ENCODE results near the gene S100Z. TPM values are rescaled to one million over a fixed set of nuclear protein-coding genes. Genes with fewer than 3 reads are reported as not detected.

S100Z gene
- 1.2 TPM for total RNA-seq
- long read RNA-seq, partial matches to known transcripts = 0 of 1 reads
- long read RNA-seq, other reads (novel, unspliced or antisense) = 1 of 1 reads

- TF ChIP-seq, protein P1, sequence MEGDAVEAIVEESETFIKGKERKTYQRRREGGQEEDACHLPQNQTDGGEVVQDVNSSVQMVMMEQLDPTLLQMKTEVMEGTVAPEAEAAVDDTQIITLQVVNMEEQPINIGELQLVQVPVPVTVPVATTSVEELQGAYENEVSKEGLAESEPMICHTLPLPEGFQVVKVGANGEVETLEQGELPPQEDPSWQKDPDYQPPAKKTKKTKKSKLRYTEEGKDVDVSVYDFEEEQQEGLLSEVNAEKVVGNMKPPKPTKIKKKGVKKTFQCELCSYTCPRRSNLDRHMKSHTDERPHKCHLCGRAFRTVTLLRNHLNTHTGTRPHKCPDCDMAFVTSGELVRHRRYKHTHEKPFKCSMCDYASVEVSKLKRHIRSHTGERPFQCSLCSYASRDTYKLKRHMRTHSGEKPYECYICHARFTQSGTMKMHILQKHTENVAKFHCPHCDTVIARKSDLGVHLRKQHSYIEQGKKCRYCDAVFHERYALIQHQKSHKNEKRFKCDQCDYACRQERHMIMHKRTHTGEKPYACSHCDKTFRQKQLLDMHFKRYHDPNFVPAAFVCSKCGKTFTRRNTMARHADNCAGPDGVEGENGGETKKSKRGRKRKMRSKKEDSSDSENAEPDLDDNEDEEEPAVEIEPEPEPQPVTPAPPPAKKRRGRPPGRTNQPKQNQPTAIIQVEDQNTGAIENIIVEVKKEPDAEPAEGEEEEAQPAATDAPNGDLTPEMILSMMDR (IDR thresholded peaks at IDR 0.05) = no peak
- H3K4me1 ChIP-seq = peaks cover 9% of the 10 kb centered on the region
- H3K27ac ChIP-seq = no peak within 1 kb of the TSS
- intact Hi-C loops (cut with DNase I) = no loop called here
- no peaks in the 10 kb centered on the region for H3K36me3 ChIP-seq
- no peaks in the 10 kb centered on the region for H3K27me3 ChIP-seq (ENCODE audit: low read depth)
- ATAC-seq (peak; percentile 23 to 31), DNase-seq (no peak)
- no peaks in the 10 kb centered on the region for H3K9me3 ChIP-seq
- H3K4me3 ChIP-seq = no peak within 1 kb of the TSS
Observed at GRCh38 chr5:76849419-76850291, at the start of gene S100Z. S100Z (plus strand) TSS chr5:76850014; CDS start chr5:76875360, 25,346 bp downstream.

- intact Hi-C loops (cut with DNase I) = no loop called here
- no peaks in the 10 kb centered on the region for H3K9me3 ChIP-seq
- ATAC-seq (no peak), DNase-seq (no peak)
- no peak overlapping the region for H3K27ac ChIP-seq
- no peak overlapping the region for H3K4me3 ChIP-seq
- H3K36me3 ChIP-seq = no peaks in the 10 kb centered on the region
- no peaks in the 10 kb centered on the region for H3K4me1 ChIP-seq
- TF ChIP-seq, protein P1 (IDR thresholded peaks at IDR 0.05) = no peak
- H3K27me3 ChIP-seq (ENCODE audit: low read depth) = no peaks in the 10 kb centered on the region
Observed at GRCh38 chr5:76800579-76800978, 49.2 kb upstream of the S100Z start.

DNA sequence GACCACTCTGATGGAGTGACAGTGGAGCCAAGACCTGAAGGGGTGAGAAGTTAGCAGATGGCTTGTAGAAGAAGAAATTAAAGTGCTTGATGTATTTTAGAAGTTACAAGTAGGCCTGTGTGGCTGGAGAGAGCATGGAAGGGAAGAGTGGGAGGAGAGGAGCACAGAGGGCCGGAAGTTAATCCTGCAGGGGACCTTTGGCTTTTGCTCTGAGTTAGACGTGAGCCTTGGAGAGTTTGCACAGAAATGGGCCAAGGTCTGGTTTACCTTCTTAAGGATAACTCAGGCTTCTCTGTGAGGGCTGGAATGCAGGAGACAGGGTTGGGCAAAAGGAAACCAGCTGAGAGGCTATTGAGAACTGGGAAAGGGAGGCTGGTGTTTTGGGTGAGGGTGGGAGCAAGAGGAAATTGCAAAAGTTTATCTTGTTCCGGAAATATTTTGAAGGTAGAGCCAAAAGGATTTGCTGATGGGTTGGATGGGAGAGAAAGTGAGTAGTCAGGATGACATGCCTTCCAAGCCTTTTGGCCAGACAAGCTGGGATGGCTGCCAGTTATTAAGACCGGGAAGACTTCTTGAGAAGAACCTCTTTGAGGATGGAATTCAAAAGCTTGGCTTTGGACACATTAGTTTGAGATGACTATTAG is 48.5 kb upstream of the S100Z start:
- ATAC-seq = no peak
- no peaks in the 10 kb centered on the region for H3K27me3 ChIP-seq (ENCODE audit: low read depth)
- no peaks in the 10 kb centered on the region for H3K4me1 ChIP-seq
- intact Hi-C loops (cut with DNase I) = no loop called here
- TF ChIP-seq, protein P1 (IDR thresholded peaks at IDR 0.05) = no peak
- DNase-seq = no peak
- H3K9me3 ChIP-seq = no peaks in the 10 kb centered on the region
- H3K4me3 ChIP-seq = no peak overlapping the region
- no peaks in the 10 kb centered on the region for H3K36me3 ChIP-seq
- H3K27ac ChIP-seq = no peak overlapping the region

GRCh38 chr5:76801803-76802195 is 48.0 kb upstream of the S100Z start:
- TF ChIP-seq, protein P1 (IDR thresholded peaks at IDR 0.05) = no peak
- DNase-seq (no peak), ATAC-seq (no peak)
- Histone ChIP-seq H3K4me3 (no peak overlapping the region), H3K27ac (no peak overlapping the region), H3K9me3 (no peaks in the 10 kb centered on the region), H3K36me3 (no peaks in the 10 kb centered on the region), H3K27me3 (ENCODE audit: low read depth) (no peaks in the 10 kb centered on the region), H3K4me1 (no peaks in the 10 kb centered on the region)
- intact Hi-C loops (cut with DNase I) = no loop called here

DNA sequence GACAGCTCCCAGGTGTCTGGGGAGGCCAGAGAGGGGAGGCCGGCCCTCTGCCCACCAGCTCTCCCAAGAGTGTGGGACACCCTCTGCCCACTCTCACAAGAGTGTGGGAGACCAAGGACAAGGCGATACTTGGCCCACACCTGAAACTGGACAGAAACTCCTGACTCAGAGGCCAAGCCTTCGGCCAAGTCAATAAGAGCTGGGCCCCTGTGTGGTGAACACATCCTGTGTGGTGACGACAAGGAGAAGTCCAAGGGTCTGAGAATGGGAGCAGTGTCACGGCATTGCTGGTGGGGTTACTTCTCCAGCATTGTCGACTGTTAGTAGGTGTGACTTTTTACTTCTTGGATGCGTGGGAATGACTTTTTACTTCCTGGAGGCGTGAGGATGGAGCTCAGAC is 45.5 kb upstream of the S100Z start:
- intact Hi-C loops (cut with DNase I) = no loop called here
- Histone ChIP-seq H3K27me3 (ENCODE audit: low read depth) (no peaks in the 10 kb centered on the region), H3K4me3 (no peak overlapping the region), H3K36me3 (no peaks in the 10 kb centered on the region), H3K9me3 (no peaks in the 10 kb centered on the region), H3K4me1 (no peaks in the 10 kb centered on the region), H3K27ac (no peak overlapping the region)
- TF ChIP-seq, protein P1 (IDR thresholded peaks at IDR 0.05) = no peak
- DNase-seq = no peak
- ATAC-seq = no peak

Measured in lower lobe of right lung (tissue), 2 donors.